ENCODE measurements around the gene ULK2. TPM values are rescaled to one million over a fixed set of nuclear protein-coding genes. Genes with fewer than 3 reads are reported as not detected.

ULK2 gene
- total RNA-seq, 1 experiment from 2014 or later: 12.7 TPM

GRCh38 chr17:19771971-19772630 is 95.6 kb downstream of the ULK2 start:
- H4K20me1 ChIP-seq (ENCODE audit: insufficient read depth): no peaks in the 10 kb centered on the region
- no peaks in the 10 kb centered on the region for H3K27me3 ChIP-seq (ENCODE audit: insufficient read depth, low read length)
- no TSS peak for BruUV-seq (replicated peaks)
- no peak overlapping the region for H3K4me2 ChIP-seq (ENCODE audit: low read length)
- intact Hi-C loops (cut with micrococcal nuclease): loop anchor here (10.0 kb wide), 1 partner anchor 53 kb away; no protein-coding TSS in a partner anchor
- no peaks in the 10 kb centered on the region for H3K9me2 ChIP-seq (ENCODE audit: insufficient read depth)
- ChIA-PET CTCF (interaction anchor here (1.7 kb wide), 1 partner anchor 9 kb away, joined by 6 read pairs; no protein-coding TSS in a partner anchor), RAD21 (ENCODE audit: low non-redundant PET in 1 of 2, low total read pairs in 2 of 2, uncharacterized antibody in 2 of 2, unreplicated experiment in 2 of 2) (no interaction called here), POLR2A (interaction anchor here (1.1 kb wide), 1 partner anchor 20 kb away, joined by 4 read pairs; no protein-coding TSS in a partner anchor)
- H3K36me3 ChIP-seq (ENCODE audit: control insufficient read depth in 1 of 2, insufficient read depth in 2 of 2, low read length in 2 of 2): no peaks in the 10 kb centered on the region
- H2AFZ ChIP-seq (ENCODE audit: low read depth, low read length, poor library complexity, severe bottlenecking): no peak overlapping the region
- H3K9ac ChIP-seq (ENCODE audit: low read length): no peak overlapping the region
- ATAC-seq (no peak), DNase-seq (ENCODE audit: low read depth, low spot score) (no peak)
- H3K27ac ChIP-seq (ENCODE audit: low read depth, low read length): no peak overlapping the region
- no peak overlapping the region for H3K4me3 ChIP-seq (replicated peaks in 1 of 2; ENCODE audit: low read depth in 1 of 2, low read length in 2 of 2)
- H3K4me1 ChIP-seq (ENCODE audit: control insufficient read depth in 1 of 2, insufficient read depth in 2 of 2, low read length in 2 of 2): no peaks in the 10 kb centered on the region
- H3K9me3 ChIP-seq (ENCODE audit: control insufficient read depth in 1 of 2, insufficient read depth in 1 of 2, low read depth in 1 of 2, low read length in 2 of 2): no peaks in the 10 kb centered on the region
- TF ChIP-seq EGR1 (IDR thresholded peaks at IDR 0.05; ENCODE audit: low read depth) (no peak), SRF (IDR thresholded peaks at IDR 0.05; ENCODE audit: low read depth) (no peak), SIN3A (IDR thresholded peaks at IDR 0.05; ENCODE audit: low read depth) (no peak), TCF7L2 (IDR thresholded peaks at IDR 0.05; ENCODE audit: borderline replicate concordance, extremely low read depth, insufficient read depth, insufficient read length) (no peak), YY1 (IDR thresholded peaks at IDR 0.05; ENCODE audit: extremely low read depth, insufficient replicate concordance, low read depth, low read length) (no peak)
- H3K79me2 ChIP-seq (ENCODE audit: insufficient read depth, low read length): no peaks in the 10 kb centered on the region

DNA sequence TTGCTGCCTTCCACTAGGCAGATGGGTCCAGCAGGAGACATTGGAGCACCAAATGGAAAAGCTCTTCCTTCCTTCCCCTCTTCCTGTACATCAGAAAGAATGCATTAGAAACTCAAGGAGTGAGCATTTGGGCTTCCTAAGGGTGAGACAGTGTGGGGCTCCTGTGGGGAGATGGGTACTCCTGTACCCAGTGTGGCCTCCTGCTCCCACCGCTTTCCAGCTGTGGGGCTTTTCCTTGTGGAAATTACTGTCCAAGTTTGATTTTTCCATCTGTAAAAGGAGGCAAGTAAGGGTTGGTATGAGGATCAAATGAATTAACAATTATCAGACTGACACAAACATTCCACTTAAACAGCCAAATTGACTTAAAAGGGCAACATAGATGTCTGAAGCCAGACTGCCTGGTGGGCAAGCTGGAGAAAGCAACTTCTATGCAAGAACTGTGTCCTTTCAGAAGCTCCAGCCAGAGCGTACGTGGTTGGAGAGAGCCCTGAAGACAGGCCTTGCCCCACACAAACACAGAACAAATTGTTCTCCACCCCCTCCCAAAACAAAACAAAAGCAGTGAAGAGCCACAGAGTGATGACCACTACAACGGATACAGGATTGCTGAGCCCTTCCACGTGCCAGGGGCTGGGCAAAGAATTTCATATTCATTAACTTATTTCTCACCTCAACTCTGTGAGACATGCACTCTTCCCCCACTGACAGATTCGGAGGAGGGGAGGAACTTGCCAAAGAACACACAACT is 96.6 kb downstream of the ULK2 start:
- H3K9ac ChIP-seq (ENCODE audit: low read length): no peak overlapping the region
- CTCF ChIA-PET: interaction anchor here (1.7 kb wide), 1 partner anchor 8 kb away, joined by 6 read pairs; no protein-coding TSS in a partner anchor
- H3K4me1 ChIP-seq (ENCODE audit: control insufficient read depth in 1 of 2, insufficient read depth in 2 of 2, low read length in 2 of 2): 0 out of 4 replicates have a peak, but pooled peaks cover 0 to 2% of the 10 kb centered on the region in 2 experiments
- ATAC-seq (no peak), DNase-seq (ENCODE audit: low read depth, low spot score) (no peak)
- no peaks in the 10 kb centered on the region for H3K36me3 ChIP-seq (ENCODE audit: control insufficient read depth in 1 of 2, insufficient read depth in 2 of 2, low read length in 2 of 2)
- POLR2A ChIA-PET: no interaction called here
- intact Hi-C loops (cut with micrococcal nuclease): loop anchor here (10.0 kb wide), 1 partner anchor 54 kb away; no protein-coding TSS in a partner anchor
- H3K27ac ChIP-seq (ENCODE audit: low read depth, low read length): no peak overlapping the region
- no peaks in the 10 kb centered on the region for H3K27me3 ChIP-seq (ENCODE audit: insufficient read depth, low read length)
- RAD21 ChIA-PET (ENCODE audit: low non-redundant PET in 1 of 2, low total read pairs in 2 of 2, uncharacterized antibody in 2 of 2, unreplicated experiment in 2 of 2): no interaction called here
- no TSS peak for BruUV-seq (replicated peaks)
- no peaks in the 10 kb centered on the region for H3K9me2 ChIP-seq (ENCODE audit: insufficient read depth)
- H2AFZ ChIP-seq (ENCODE audit: low read depth, low read length, poor library complexity, severe bottlenecking): no peak overlapping the region
- no peak overlapping the region for H3K4me2 ChIP-seq (ENCODE audit: low read length)
- no peaks in the 10 kb centered on the region for H3K9me3 ChIP-seq (ENCODE audit: control insufficient read depth in 1 of 2, insufficient read depth in 1 of 2, low read depth in 1 of 2, low read length in 2 of 2)
- H3K4me3 ChIP-seq (replicated peaks in 1 of 2; ENCODE audit: low read depth in 1 of 2, low read length in 2 of 2): no peak overlapping the region
- no peaks in the 10 kb centered on the region for H4K20me1 ChIP-seq (ENCODE audit: insufficient read depth)
- no peaks in the 10 kb centered on the region for H3K79me2 ChIP-seq (ENCODE audit: insufficient read depth, low read length)
- TF ChIP-seq ZBTB33 (IDR thresholded peaks at IDR 0.05; ENCODE audit: extremely low read depth, insufficient replicate concordance, low read length) (no peak), SIN3A (IDR thresholded peaks at IDR 0.05; ENCODE audit: low read depth) (no peak), FOSL1 (IDR thresholded peaks at IDR 0.05; ENCODE audit: low read depth) (no peak), ELF1 (IDR thresholded peaks at IDR 0.05; ENCODE audit: borderline replicate concordance, low read depth) (no peak), RAD21 (IDR thresholded peaks at IDR 0.05; ENCODE audit: low read depth) (no peak), ZFX (IDR thresholded peaks at IDR 0.05) (no peak), POLR2AphosphoS5 (IDR thresholded peaks at IDR 0.05; ENCODE audit: low read depth, low read length) (no peak), EZH2phosphoT487 (IDR thresholded peaks at IDR 0.05; ENCODE audit: borderline replicate concordance) (no peak), REST (IDR thresholded peaks at IDR 0.05; ENCODE audit: low read depth) (no peak)
